NAMALWA (cell line): ENCODE data around the gene MRPL42.
"Not testable (repeated sequence)": the region's sequence is repeated elsewhere in the genome, so short reads cannot be mapped to it uniquely, and the experiment has no call there.

Experiments
- DNase-seq: peaks from one replicate; pipeline ENCODE4 v3.0.0-alpha.2; 2015; ENCODE audit warnings: low spot score

Gene MRPL42

DNA sequence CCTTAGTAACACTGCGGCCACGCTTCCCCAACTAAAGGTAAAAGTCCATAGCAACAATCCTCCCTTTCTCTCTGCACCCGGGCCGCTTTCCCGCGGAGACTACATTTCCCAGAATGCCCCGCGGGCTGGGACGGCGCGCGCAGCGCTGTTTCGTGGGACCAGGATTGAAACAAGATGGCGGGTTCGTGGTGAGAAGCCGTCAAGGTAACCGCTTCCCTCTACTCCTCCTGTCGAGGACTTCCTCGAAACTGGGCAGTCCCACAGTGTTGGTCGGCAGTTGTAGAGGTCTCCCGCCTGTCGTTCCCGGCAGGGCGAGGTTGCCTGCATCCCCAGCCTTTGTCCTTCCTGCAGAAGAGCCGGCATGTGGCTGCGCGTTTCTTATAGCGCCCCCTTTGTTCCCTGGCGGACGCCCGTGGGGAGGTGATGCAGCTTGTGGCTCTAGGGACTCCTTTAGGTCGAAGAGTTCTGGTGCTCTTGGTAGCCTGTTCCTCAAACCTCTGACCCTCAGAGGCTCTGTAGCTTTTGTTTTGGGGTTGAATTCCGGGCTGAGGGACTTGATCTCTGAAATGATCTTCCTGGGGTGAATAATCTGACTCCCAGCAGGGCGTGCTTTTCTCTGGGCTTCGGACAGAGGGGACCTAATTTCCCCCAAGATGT lies at the start of gene MRPL42:
Gene MRPL42, plus strand, starts transcription at position 164 of the 657 bp plus-strand sequence. CDS start 1,772 bp downstream, outside the sequence.
- DNase-seq = peak; percentile 95

DNA sequence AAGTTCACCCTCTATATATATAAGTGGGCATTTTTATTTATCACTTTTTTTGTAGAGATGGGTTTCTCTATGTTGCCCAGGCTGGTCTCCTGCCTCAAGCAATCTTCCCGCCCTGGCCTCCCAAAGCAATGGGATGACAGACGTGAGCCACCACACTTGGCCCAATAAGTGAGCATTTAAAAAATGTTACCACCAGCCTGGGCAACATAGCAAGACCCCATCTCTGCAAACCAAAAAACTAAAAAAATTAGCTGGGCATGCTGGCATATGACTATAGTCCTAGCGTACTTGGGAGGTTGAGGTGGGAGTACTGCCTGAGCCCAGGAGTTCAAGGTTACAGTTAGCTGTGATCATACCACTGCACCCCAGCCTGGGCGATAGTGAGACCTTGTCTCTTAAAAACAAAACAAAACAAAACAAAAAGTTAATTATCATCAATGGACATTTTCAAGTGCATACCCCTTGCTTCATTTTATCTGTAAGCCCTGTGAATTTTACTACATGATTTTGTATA lies 49.3 kb upstream of the MRPL42 start:
- no peak for DNase-seq

DNA sequence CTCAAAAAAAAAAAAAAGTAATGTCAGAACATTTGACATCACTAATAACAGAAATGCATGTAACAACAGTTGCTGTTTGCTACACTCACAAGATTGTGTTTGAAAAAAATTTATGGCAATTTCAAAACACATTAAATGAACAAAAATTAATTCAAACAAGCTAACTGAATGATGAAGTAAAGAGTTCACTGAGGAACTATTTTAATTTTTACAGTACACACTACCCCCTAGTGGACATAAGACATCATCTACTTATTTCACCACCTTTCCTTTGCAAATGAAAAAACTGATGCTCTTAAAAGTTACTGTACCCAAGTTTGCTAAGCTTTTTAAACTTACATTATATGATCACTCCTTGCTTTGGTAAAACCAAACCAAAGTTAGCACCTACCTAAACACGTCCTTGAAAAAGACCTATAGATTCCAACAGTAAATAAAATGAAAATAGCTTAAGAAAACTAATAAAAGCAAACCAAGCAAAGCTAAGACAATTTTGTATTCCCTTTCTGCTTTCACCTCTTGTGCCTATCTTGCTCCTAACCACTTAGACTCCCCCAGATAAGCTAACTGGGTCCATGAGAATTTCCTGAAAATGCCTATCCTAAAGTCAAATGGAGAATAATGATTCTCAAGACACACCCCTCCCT lies 47.8 kb upstream of the MRPL42 start:
- peak; percentile 76 for DNase-seq

DNA sequence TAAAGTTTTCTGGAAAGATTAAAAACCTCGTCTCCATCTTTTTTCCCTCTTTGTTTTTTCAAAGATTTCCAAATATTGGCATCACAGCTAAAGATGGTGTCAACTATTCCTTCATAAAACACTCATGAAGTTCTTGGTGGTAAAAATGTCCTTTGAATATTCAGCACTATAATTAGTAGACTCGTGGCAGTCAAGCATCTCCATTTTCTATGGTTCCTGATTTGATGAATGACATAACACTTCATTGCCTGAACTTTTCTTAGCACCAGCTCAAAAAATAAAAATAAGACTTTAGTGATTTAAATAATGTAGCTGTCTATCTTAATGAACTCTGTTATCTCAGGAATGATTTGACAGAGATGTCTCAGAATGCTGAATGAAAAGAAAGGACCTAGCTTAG lies 45.3 kb upstream of the MRPL42 start:
- no peak for DNase-seq

DNA sequence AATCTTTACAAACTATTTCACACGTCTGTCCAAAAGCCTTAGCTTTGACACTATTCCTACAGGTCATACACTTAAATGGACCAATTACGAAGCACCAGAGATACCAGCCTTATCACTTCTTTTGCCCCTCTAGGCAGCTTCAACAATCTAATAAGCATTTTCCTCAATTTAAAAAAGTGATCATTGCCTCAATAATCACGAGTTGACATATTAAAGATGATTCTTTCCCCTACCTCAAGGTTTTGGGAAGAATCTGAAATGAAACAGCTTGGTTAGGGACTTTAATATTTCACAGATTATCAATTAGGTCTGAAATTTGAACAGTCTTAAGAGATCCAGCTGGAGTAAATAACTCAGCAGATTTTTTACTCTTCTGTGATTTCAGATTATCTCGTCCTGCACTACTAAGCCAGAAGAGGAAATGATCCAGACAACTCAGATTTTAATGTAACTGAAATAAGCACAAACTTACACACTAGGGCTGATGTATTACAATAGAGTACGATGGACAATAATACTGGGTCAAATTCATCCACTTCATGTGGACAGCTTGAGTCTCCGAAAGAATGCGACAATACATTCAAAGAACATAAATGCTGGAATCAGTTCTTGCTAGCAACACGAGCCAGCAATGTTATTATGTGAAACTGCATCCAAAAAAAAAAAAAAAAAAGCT lies 41.4 kb upstream of the MRPL42 start:
- no peak for DNase-seq

DNA sequence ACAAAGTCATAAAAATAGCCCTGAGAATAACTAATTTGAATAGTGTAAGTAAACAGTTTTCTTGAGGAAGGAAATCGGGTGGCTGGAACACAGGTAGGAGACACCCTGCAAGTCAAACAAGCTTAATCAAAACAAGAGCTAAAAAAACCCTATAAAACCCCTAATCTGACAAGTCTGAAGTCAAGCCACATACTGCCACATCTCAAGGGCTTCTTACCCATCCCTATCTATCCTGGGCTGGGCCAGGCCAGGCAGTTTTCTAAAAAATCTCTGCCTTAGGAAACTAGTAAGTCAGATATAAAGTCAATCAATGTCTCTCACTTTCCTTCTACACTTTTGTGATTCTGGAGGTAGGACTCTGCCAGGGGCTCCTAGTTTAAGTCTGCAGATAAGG lies 40.9 kb upstream of the MRPL42 start:
- DNase-seq = no peak

DNA sequence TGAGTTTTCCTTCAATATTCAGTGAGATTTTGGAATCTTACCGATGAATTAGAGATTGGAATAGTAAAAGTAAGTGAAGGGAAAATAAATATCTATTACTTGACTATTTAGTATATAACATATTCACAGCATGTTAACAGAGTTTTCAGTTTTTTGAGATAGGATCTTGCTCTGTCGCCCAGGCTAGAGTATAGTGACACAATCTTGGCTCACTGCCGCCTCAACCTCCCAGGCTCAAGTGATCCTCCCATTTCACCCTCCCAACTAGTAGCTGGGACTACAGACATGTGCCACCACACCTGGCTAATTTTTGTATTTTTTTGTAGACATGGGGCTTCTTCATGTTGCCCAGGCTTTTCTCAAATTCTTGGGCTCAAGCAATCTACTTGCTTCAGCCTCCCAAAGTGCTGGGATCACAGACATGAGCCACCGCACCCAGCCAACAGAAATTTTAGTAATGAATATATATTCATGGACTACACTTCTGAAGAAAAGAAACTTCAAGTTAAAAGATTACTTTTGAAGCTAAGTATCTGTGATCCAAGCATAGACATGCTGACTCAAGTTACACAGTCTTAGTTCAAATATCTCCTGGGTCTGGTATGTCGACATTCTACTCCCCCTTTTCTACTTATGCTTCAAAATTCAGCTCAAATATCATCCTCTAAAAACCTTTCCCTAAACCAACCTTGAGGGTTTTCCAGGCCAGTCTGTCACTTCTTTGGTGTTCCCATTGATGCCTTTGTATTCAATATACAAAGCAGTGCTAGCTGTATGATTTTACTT lies 39.3 kb upstream of the MRPL42 start:
- DNase-seq = no peak

DNA sequence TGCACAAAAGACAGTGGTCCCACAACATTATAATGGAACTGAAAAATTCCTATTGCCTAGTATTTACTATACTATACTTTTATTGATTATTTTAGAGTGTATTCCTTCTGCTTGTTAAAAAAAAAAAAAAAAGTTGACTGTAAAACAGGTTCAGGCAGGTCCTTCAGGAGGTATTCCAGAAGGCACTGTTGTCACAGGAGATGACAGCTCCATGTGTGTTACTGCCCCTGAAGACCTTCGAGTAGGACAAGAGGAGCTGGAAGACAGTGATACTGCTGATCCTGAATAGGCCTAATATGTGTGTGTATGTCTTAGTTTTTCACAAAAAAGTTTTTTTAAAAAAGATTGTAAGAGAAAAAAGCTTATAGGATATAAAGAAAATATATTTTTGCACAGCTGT lies 37.9 kb upstream of the MRPL42 start:
- DNase-seq = no peak

DNA sequence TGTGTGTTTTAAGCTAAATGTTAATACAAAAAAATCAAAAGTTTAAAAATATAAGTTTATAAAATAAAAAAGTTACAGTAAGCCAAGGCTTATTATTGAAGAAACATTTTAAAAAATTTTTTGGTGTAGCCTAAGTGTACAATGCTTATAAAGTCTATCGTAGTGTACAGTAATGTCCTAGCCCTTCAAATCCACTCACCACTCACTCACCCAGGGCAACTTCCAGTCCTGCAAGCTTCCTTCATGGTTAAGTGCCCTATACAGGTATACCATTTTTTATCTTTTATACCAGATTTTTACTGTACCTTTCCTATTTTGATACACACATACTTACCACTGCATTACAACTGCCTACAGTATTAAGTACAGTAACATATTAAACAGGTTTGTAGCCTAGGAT lies 37.5 kb upstream of the MRPL42 start:
- no peak for DNase-seq

DNA sequence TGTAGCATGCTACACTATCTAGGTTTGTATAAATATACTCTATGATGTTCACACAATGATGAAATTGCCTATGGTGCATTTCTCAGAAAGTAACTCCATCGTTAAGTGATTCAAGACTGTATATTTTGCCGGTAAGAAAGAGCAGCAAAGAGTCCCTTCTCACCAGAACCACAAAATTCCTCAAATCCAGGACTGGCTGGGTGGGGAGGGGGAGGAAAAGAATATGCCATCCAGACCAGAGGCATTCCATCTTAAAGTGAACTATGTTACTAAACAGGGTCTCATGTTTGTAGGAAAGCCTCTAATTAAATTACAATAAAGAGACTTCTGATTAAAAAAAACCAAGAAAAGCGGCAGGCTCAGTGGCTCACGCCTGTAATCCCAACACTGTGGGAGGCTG lies 37.0 kb upstream of the MRPL42 start:
- no peak for DNase-seq

DNA sequence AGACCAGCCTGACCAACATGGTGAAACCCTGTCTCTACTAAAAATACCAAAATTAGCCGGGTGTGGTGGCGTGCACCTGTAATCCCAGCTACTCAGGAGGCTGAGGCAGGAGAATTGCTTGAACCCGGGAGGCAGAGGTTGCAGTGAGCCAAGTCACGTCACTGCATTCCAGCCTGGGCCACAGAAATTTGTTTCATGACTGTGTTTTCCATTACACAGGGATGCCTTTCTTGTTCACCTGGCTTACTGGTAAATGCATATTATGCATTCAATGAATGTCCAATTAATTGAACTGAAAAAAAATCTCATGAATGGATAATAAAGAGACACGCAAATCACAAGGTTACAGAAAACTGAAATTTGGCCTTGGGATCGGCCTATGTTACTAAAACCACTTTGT lies 35.3 kb upstream of the MRPL42 start:
- not testable (repeated sequence) for DNase-seq

DNA sequence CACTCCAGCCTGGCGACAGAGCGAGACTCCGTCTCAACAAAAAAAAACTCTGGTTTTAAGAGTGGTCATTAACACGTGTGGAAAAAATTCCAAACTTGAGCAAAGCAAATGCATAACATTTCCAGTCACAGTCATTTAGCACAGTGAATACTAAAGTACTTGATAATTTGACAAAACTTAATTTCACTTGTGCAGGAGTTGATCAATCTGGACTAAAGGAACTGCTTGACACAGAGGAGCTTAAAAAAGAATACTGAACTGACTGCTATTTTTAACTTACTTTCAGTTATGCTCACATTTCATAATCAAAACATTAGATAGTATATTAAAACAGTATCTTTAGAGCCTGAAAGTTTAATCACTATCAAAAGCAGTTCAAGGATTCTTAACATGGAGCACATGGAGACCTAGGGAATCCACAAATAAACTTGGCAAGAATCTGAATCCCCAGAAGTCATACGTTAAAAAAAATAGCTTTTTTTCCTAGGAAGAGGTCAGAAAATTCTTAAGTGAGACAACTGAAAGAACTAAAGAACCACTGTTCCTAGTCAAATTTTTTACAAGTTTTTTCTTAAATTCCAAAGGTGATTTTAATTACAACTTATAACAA lies 33.0 kb upstream of the MRPL42 start:
- peak; percentile 36 for DNase-seq

DNA sequence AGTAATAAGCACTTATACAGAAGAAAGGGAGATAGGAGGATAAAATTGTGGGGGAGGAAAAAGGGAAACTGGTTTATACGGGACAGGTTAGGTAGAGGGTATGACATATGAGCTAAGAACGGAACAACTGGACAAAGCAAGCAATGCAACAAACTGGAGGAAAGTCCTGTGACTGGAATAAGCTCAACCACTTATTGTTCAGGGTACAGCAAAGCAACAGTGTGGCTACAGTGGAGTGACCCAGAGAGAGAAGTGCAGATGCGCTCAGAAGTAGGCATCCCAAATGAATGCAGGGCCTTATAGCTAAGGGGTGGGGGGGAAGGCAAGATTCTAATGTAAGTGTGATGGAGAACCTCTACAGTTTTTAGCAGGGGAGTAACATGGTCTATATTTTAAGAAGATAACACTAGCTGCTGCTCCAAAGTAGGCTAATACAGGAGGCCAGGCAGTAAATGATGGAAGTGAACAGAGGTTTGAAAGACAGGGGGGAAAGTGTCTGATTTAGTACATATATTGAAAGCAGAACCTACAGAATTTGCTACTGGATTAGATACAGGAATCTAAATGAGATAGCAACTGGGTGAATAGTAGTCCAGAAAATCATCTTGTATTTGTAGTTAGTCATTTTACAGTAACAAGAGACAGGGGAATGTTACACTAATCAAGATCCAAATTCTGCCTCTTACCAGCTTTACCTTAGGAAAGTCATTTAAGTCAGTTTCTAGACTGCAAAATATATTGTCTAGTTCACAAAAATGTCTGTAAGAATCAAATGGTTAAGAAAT lies 28.9 kb upstream of the MRPL42 start:
- peak; percentile 32 for DNase-seq

DNA sequence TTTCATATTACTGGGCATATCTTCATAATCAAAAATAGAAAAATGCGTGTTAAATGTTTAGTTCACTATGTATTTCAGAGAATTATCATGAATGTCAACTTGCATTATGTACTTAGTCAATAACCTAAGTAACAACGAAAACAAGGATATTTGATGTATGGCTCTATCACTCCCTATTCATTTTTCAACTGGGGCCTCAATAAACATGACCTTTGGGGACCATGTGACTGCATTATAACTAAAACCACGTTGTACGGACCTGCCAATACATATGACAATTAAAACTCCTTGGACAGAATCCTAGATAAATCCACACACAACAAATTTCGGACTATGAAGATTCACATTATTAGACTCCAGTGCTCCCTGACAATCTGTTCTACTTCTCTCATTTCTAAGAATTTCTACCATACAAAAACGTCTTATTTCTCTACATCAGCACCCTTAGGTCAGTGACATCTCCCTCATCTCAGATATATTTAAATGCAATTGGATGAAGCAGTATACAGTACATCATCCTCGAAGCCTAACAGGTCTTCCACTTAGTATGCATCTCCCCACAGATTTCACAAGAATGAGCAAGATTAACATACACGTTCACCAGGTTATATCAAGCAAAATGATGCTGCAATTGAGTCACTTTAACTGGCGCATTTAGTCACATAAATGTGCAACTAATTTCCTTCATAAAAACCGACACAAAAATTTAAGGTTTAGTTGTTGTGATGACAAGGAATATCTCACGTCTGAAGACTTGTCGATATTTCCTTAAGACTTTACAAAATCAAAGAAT lies 27.1 kb upstream of the MRPL42 start:
- peak; percentile 39 for DNase-seq

DNA sequence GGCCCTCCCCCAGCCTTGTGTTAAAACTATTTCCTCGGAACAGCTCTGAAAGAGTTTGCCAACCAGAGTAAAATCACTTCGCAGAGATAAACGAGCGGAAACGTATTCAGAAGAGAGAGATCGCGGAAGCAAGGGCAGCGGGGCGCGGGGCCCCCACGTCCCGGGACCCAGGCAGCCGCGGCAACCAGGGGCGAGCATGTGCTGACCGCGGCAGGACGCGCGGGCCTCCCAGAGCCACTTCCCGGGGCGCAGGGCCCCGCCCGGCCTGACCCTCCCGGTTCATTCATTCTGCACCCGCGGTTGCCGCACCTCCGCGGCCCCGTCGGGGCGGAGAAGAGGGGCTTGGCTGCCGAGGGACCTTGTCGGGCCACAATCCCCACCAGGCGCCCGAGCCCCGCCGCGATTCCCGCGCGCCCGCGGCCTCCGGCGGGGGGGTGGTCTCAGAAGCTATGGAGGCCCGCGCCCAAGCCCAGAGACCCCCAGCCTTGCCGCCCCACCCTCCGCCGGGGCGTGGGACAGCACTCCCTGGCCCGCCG lies 26.2 kb upstream of the MRPL42 start:
- peak; percentile 60 for DNase-seq

DNA sequence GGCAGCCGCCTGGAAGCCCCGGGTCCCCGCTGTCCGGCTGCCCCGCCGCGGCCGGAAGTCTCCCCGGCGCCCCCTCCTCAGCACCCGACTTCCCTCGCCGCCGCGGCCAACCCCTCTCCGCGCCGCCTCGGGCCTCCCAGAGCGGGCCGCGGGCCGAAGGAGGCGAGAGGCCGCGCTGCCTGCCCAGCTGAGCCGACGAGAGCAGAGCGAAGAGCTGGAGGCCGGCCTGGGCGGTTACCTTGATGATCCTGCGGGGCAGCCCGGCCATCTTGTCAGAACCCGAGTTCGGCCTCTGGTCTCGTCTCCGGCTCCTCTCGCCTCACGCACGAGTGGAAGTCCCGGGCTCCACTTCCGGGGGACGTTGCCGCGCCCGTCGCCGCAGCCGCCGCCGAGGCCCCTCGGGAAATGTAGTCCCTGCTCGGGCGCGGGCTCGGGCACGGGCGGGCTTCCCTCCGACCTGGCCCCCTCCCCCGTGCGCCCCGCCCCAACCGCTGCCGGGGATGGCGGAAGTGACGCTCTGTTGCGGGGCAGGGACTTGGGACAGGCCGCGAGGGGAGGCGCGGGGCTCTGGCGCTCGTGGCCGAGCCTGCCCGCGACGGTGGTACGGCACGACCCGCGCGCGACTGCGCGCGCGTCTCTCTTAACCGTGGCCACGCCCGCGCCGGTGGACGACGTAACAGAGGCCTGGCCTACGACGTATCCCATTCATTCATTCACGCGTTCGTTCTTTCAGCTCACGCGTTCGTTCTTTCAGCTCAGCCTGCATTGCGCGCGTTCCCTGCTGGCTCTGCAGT lies 25.5 kb upstream of the MRPL42 start, which contains the start of gene UBE2N:
Gene UBE2N, minus strand, starts transcription at position 331 of the 794 bp plus-strand sequence. Its CDS starts 63 bp downstream, at position 268.
- peak; percentile 96 for DNase-seq

DNA sequence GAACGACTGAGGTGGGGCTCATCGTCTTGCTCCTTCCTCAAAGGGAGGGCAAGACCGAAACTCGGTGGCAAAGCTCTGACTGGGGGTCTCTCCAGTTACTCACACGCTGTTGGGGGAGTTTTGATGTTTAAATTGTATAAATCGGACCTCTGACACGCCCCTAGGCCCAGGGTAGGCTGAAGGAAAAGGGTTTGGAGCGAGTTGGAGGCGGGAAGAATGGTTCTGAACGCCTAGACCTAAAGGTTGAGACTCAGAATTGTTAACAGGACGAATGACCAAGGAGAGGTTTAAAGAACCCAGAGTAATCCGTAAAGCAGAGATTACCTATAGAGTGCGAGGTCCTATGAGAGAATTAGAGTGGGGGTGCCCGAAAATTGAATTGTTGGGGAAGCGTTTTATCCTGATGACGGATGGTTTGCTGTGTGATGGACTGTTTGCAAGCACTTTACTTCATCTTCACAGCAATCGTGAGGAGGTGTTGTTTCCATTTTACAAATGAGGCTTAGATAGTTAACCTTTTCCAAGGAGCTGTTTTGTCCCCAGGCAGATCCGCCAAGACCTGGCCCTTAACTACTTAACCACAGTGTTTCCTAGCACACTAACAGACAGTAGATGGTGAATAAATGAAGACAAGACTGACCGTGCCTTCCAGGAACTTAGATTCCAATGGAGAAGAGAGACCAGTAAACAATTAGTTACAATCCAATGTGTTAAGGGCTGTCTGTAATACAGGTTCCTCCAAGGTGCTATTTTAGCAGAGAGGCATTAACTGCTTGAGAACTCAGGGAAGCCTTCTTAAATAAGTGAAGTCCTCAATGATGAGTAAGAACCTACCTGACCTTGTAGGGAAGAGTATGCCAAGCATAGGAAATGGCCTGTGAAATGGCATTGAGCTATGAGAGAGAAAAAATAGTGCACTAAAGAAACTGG lies 24.6 kb upstream of the MRPL42 start:
- peak; percentile 38 for DNase-seq

DNA sequence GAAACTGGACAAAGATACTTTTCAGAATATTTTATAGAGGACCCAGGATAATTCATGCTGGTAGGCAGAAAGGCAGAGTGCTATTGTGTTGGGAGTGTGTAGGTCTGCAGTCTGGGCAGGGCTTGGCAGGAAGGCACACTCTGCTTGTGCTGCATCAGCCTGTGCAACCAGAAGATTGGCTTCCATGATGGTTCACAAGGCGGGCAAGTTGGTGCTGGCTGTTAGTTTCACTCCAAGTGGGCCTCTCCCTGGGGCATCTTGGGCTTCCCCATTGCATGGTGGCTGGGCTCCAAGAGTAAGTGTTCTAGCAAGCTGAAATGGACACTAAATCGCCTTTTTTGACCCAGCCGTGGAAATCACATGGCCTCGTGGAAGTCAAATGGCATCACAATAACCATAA lies 23.7 kb upstream of the MRPL42 start:
- no peak for DNase-seq
